ENCODE results near the gene MINPP1.
"Not testable (repeated sequence)": the region's sequence is repeated elsewhere in the genome, so short reads cannot be mapped to it uniquely, and the experiment has no call there.

The MINPP1 gene

DNA sequence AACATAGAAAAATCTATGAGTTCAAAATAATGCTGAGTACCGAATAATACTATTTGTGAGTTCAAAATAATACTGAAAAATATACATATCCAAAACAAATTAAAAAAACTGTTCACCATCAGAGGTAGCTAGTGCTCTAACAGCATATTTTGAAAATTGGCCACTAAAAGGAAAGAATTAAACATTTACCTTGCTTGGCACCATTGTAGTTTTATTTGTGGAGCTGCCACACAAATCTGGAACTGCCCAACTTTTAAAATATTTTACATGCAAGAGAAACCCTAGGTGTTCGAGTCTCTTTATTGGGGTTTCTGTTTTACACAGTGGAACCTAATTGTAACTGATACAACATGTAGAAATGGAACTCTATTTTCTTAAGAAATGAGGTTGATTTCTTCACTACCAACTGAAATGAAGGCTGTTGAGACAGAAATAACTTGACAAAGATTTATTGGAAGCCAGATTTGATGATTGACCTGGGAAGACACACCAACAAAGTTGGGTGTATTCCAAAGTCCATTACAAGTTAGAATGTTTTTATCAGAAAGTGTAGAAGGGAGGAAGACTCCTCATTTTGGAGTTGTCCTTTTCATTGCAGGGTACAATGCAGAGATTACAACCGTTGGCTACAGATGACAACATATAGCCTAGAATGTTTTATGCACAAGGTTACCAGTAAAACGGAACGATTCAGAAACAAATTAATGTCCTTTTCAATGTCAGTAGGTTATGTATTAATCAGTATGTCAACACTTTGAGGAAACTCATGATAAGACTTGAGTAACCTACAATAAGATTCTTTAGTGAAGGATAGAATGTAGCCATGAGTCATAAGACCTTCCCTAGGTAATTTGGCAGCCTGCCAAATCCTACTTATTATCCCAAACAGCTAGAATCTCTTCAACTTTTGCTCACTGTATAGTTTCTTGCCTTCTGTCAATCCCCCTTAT, 81.1 kb downstream of the MINPP1 start:
- TF ChIP-seq, protein P1, sequence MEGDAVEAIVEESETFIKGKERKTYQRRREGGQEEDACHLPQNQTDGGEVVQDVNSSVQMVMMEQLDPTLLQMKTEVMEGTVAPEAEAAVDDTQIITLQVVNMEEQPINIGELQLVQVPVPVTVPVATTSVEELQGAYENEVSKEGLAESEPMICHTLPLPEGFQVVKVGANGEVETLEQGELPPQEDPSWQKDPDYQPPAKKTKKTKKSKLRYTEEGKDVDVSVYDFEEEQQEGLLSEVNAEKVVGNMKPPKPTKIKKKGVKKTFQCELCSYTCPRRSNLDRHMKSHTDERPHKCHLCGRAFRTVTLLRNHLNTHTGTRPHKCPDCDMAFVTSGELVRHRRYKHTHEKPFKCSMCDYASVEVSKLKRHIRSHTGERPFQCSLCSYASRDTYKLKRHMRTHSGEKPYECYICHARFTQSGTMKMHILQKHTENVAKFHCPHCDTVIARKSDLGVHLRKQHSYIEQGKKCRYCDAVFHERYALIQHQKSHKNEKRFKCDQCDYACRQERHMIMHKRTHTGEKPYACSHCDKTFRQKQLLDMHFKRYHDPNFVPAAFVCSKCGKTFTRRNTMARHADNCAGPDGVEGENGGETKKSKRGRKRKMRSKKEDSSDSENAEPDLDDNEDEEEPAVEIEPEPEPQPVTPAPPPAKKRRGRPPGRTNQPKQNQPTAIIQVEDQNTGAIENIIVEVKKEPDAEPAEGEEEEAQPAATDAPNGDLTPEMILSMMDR (conservative IDR thresholded peaks at IDR 0.05; ENCODE audit: low read depth) = no peak
- CTCF ChIA-PET = interaction anchor here (0.6 kb wide), 1 partner anchor 73 kb away, joined by 3 read pairs; no protein-coding TSS in a partner anchor
- POLR2A ChIA-PET (ENCODE audit: low non-redundant PET) = no interaction called here
- peak; percentile 84 for DNase-seq (ENCODE audit: low spot score)
- no peak overlapping the region for H3K27ac ChIP-seq

DNA sequence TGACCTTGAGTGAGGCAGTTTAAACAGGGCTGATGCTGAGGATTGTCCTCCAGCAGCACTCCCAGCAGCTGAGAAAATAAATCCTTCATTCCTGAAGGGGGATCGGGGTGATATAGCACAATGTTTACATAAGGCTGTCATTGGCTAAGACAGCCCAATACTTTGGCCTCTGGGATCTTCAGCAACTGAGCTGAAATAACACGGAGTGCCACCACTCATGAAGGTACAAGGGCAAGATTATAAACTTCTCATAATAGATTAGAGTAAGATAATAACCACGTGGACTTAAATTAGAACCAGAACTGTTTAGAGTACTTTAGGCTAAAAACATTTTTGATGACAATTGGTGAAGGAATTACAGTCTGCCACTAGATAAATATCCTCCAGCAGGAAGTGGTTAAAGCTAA, 85.0 kb downstream of the MINPP1 start:
- TF ChIP-seq, protein P1 (conservative IDR thresholded peaks at IDR 0.05; ENCODE audit: low read depth) = no peak
- no peak for DNase-seq (ENCODE audit: low spot score)
- H3K27ac ChIP-seq = no peak overlapping the region
- ChIA-PET POLR2A (ENCODE audit: low non-redundant PET) (no interaction called here), CTCF (interaction anchor here (0.6 kb wide), 1 partner anchor 79 kb away, joined by 3 read pairs; no protein-coding TSS in a partner anchor)

DNA sequence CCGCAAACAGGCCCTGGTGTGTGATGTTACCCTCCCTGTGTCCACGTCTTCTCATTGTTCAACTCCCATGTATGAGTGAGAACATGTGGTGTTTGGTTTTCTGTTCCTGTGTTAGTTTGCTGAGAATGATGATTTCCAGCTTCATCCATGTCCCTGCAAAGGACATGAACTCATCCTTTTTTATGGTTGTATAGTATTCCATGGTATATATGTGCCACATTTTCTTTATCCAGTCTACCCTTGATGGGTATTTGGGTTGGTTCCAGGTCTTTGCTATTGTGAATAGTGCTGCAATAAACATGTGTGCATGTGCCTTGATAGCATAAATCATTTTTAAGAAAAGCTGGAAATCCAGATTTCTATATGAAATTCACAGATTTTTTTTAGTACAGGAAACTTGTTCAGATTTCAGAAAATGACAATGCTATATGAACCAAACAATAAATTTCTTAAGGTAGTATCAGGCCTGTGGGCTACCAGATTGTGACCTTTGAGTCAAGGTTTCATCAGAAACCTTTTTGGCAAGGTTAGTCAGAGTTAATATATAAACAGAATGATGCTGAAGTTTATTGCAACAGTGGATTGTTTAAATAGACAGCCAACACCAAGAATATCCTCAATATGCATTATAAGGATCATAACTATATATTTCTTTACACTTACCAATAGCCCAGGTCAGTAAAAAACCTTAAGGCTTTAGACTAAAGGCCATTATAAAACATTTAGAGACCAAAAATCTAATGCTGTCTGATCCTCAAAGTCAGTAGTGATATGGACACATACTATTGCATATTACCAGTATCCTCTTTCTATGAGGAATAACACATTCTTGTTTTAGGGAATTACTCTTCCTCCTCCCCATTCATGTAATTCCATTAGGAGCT, 86.3 kb downstream of the MINPP1 start:
- POLR2A ChIA-PET (ENCODE audit: low non-redundant PET) = no interaction called here
- CTCF ChIA-PET = no interaction called here
- H3K27ac ChIP-seq = no peak overlapping the region
- DNase-seq (ENCODE audit: low spot score) = no peak
- TF ChIP-seq, protein P1 (conservative IDR thresholded peaks at IDR 0.05; ENCODE audit: low read depth) = no peak

DNA sequence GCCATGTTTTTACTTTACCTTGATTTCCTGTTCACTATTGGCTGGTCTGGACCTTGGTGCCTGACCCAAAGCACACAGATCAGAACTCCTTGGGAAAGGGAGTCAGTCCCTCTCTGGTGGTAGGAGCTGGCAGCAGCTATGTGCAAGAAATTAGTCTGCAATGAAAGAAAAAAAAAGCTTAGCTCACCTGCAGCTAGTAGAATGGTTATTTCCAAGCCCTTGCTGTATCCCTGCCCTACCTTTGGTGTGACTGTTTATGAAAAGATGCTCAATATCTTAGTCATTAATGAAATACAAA, 86.8 kb downstream of the MINPP1 start:
- POLR2A ChIA-PET (ENCODE audit: low non-redundant PET) = no interaction called here
- H3K27ac ChIP-seq = no peak overlapping the region
- DNase-seq (ENCODE audit: low spot score) = no peak
- TF ChIP-seq, protein P1 (conservative IDR thresholded peaks at IDR 0.05; ENCODE audit: low read depth) = no peak
- CTCF ChIA-PET = no interaction called here

DNA sequence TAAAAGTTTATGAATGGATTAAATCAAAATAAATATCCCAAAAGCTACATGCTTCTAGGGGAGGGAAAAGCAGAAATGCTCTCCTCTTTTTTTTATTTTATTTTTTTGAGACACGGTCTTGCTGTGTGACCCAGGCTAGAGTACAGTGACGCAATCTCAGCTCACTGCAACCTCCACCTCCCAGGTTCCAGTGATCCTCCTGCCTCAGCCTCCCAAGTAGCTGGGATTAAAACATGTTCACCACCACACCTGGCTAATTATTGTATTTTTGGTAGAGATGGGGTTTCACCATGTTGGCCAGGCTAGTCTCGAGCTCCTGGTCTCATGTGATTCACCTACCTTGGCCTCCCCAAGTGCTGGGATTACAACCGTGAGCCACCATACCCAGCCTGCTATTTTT, 88.2 kb downstream of the MINPP1 start:
- CTCF ChIA-PET = interaction anchor here (0.6 kb wide), 1 partner anchor 142 kb away, joined by 4 read pairs; no protein-coding TSS in a partner anchor
- POLR2A ChIA-PET (ENCODE audit: low non-redundant PET); DNase-seq (ENCODE audit: low spot score); H3K27ac ChIP-seq: not testable (repeated sequence)

DNA sequence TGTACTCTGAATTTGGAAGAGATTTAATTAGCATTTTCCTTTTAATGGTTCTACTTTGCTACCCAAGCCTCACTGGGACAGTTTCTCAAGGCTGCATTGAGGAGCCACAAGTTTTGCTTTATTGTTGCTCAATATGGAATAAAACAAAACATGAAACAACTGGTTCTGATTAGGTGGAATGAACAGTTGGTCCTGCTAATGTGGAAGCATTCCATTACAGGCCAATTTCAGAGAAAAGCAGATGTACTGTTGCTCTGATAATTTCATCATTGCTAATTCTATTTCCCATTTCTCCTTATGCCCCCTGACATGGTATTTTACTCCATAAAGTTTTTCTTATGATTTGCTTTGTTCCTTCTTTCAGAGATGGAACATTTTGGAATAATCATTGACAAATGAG, 89.0 kb downstream of the MINPP1 start:
- no peak for DNase-seq (ENCODE audit: low spot score)
- ChIA-PET POLR2A (ENCODE audit: low non-redundant PET) (no interaction called here), CTCF (no interaction called here)
- no peak overlapping the region for H3K27ac ChIP-seq
- TF ChIP-seq, protein P1 (conservative IDR thresholded peaks at IDR 0.05; ENCODE audit: low read depth) = no peak
